Measurements from ENCODE around the gene IL1RN. TPM values are rescaled to one million over a fixed set of nuclear protein-coding genes. Genes with fewer than 3 reads are reported as not detected.

The IL1RN gene
- total and polyA plus RNA-seq, 2 of the 13 experiments (the other 11 are each of a cell fraction or from before 2014, with no cell fraction given): 21.2 to 101 TPM

GRCh38 chr2:113127646-113128570 lies 510 bp downstream of the IL1RN start (continued):
- TF ChIP-seq, protein P1, sequence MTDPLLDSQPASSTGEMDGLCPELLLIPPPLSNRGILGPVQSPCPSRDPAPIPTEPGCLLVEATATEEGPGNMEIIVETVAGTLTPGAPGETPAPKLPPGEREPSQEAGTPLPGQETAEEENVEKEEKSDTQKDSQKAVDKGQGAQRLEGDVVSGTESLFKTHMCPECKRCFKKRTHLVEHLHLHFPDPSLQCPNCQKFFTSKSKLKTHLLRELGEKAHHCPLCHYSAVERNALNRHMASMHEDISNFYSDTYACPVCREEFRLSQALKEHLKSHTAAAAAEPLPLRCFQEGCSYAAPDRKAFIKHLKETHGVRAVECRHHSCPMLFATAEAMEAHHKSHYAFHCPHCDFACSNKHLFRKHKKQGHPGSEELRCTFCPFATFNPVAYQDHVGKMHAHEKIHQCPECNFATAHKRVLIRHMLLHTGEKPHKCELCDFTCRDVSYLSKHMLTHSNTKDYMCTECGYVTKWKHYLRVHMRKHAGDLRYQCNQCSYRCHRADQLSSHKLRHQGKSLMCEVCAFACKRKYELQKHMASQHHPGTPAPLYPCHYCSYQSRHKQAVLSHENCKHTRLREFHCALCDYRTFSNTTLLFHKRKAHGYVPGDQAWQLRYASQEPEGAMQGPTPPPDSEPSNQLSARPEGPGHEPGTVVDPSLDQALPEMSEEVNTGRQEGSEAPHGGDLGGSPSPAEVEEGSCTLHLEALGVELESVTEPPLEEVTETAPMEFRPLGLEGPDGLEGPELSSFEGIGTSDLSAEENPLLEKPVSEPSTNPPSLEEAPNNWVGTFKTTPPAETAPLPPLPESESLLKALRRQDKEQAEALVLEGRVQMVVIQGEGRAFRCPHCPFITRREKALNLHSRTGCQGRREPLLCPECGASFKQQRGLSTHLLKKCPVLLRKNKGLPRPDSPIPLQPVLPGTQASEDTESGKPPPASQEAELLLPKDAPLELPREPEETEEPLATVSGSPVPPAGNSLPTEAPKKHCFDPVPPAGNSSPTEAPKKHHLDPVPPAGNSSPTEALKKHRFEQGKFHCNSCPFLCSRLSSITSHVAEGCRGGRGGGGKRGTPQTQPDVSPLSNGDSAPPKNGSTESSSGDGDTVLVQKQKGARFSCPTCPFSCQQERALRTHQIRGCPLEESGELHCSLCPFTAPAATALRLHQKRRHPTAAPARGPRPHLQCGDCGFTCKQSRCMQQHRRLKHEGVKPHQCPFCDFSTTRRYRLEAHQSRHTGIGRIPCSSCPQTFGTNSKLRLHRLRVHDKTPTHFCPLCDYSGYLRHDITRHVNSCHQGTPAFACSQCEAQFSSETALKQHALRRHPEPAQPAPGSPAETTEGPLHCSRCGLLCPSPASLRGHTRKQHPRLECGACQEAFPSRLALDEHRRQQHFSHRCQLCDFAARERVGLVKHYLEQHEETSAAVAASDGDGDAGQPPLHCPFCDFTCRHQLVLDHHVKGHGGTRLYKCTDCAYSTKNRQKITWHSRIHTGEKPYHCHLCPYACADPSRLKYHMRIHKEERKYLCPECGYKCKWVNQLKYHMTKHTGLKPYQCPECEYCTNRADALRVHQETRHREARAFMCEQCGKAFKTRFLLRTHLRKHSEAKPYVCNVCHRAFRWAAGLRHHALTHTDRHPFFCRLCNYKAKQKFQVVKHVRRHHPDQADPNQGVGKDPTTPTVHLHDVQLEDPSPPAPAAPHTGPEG (CRISPR knock-in tag; IDR thresholded peaks at IDR 0.05): no peak
- TF ChIP-seq ATF6 (CRISPR knock-in tag; conservative IDR thresholded peaks at IDR 0.05) (no peak; the same call in 1 of the 2 replicates), ZMAT5 (CRISPR knock-in tag; IDR thresholded peaks at IDR 0.05; ENCODE audit: borderline replicate concordance, low read depth) (no peak), MAZ (IDR thresholded peaks at IDR 0.05; ENCODE audit: borderline replicate concordance, low read depth, low read length) (no peak), MAZ (CRISPR knock-in tag; IDR thresholded peaks at IDR 0.05; ENCODE audit: low read depth) (no peak), ZNF225 (CRISPR knock-in tag; IDR thresholded peaks at IDR 0.05) (0 out of 2 replicates have a peak, but pooled peaks have one; percentile 30), SMAD1 (CRISPR knock-in tag; IDR thresholded peaks at IDR 0.05; ENCODE audit: borderline replicate concordance, low read depth) (no peak), NBN (conservative IDR thresholded peaks at IDR 0.05) (no peak), JUNB (CRISPR knock-in tag; IDR thresholded peaks at IDR 0.05; ENCODE audit: borderline replicate concordance) (no peak), ATF7 (IDR thresholded peaks at IDR 0.05) (no peak), ATF7 (CRISPR knock-in tag; IDR thresholded peaks at IDR 0.05) (0 out of 2 replicates have a peak, but pooled peaks have one; percentile 42), RFX5 (IDR thresholded peaks at IDR 0.05; ENCODE audit: low read depth, low read length) (no peak), ZNF30 (CRISPR knock-in tag; IDR thresholded peaks at IDR 0.05) (peak; percentile 20; the same call in 1 of the 2 replicates), ZNF746 (CRISPR knock-in tag; IDR thresholded peaks at IDR 0.05) (no peak), DNMT1 (CRISPR knock-in tag; IDR thresholded peaks at IDR 0.05) (peak; percentile 50; the same call in 1 of the 2 replicates), NONO (IDR thresholded peaks at IDR 0.05) (no peak), NONO (CRISPR knock-in tag; conservative IDR thresholded peaks at IDR 0.05) (no peak), LRRFIP1 (CRISPR knock-in tag; conservative IDR thresholded peaks at IDR 0.05) (no peak), ISX (CRISPR knock-in tag; conservative IDR thresholded peaks at IDR 0.05) (no peak)
